ENCODE results near the gene OR4K1.

OR4K1 gene

GRCh38 chr14:19974844-19975243 is 44.1 kb downstream of the OR4K1 start:
- no peak for DNase-seq (ENCODE audit: low read depth)
- no peak overlapping the region for H3K4me3 ChIP-seq (ENCODE audit: control insufficient read depth, low read depth, low read length)
- TF ChIP-seq, protein P1, sequence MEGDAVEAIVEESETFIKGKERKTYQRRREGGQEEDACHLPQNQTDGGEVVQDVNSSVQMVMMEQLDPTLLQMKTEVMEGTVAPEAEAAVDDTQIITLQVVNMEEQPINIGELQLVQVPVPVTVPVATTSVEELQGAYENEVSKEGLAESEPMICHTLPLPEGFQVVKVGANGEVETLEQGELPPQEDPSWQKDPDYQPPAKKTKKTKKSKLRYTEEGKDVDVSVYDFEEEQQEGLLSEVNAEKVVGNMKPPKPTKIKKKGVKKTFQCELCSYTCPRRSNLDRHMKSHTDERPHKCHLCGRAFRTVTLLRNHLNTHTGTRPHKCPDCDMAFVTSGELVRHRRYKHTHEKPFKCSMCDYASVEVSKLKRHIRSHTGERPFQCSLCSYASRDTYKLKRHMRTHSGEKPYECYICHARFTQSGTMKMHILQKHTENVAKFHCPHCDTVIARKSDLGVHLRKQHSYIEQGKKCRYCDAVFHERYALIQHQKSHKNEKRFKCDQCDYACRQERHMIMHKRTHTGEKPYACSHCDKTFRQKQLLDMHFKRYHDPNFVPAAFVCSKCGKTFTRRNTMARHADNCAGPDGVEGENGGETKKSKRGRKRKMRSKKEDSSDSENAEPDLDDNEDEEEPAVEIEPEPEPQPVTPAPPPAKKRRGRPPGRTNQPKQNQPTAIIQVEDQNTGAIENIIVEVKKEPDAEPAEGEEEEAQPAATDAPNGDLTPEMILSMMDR (conservative IDR thresholded peaks at IDR 0.05; ENCODE audit: control insufficient read depth, insufficient read depth, low read depth, low read length): no peak

GRCh38 chr14:19975291-19975690 is 44.6 kb downstream of the OR4K1 start, which contains the start of gene OR4K15:
Gene OR4K15, plus strand, starts transcription at chr14:19975591. Its CDS starts 0 bp downstream, at chr14:19975591.
- DNase-seq (ENCODE audit: low read depth): no peak
- H3K4me3 ChIP-seq (ENCODE audit: control insufficient read depth, low read depth, low read length): no peak within 1 kb of the TSS
- TF ChIP-seq, protein P1 (conservative IDR thresholded peaks at IDR 0.05; ENCODE audit: control insufficient read depth, insufficient read depth, low read depth, low read length): no peak
